ENCODE data around the gene SECISBP2L.

SECISBP2L gene

GRCh38 chr15:48967336-48967735, 78.9 kb downstream of the SECISBP2L start:
- TF ChIP-seq CTCF (IDR thresholded peaks at IDR 0.05; ENCODE audit: low read depth, low read length) = no peak
- H3K4me3 ChIP-seq (replicated peaks in 1 of 2; ENCODE audit: low read depth in 2 of 2, low read length in 2 of 2) = no peak overlapping the region
- no peak for DNase-seq (ENCODE audit: low read depth in 2 of 2)

DNA sequence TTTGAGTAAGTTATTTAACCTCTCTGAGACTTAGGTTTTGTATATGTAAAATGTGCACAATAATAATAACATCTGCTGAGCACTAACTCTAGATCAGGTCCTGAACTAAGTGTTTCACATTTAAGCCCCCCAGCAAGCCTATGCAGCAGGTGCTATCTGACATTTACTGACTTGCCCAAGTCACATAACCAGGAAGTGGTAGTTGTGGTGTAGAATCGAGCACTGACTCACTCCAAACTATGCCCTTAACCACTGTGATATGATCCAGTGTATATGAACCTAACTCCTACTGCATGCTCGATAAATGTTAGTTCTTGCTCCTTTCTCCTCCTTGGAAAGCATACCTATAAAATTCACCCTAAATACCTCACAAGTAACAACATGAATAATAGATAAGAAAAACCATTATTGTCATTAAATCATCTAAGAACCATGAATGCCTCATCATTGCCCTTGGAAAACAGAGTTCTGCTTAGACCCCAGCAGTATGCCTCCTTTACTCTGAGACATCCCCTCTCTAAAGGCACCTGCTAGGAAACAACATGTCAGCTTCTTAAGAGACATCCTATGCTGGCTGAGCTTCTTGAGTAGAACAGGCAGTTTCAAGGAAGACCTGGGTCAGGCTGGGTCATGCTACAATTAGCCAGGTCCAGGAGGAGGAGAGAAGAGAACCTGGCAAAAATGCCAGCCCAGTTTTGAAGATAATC, 79.5 kb downstream of the SECISBP2L start:
- H3K4me3 ChIP-seq (replicated peaks in 1 of 2; ENCODE audit: low read depth in 2 of 2, low read length in 2 of 2) = no peak overlapping the region
- no peak for TF ChIP-seq CTCF (IDR thresholded peaks at IDR 0.05; ENCODE audit: low read depth, low read length)
- DNase-seq (ENCODE audit: low read depth in 2 of 2) = peak in 1 of 2 donors; percentile 57

DNA sequence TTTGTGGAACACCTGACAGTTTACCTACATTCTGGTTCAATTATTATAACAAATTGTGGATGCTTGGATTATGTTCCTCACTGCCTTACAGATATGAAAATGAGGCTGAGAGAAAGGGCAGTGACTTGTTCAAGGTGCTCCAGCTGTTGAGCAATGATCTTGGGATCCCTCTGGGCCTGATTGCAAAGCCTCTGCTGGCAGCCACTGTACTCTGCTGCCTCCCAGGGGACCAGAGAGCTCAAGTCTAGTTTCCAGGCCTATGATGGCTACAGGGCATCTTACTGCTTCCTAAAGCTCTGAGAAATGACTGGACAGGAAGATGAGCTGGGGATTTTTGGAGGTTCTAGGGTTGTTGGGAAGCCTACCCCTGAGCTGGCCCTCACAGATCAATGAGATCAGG, 80.3 kb downstream of the SECISBP2L start:
- H3K4me3 ChIP-seq (replicated peaks in 1 of 2; ENCODE audit: low read depth in 2 of 2, low read length in 2 of 2) = no peak overlapping the region
- peak; percentile 70 to 88 for DNase-seq (ENCODE audit: low read depth in 2 of 2)
- TF ChIP-seq CTCF (IDR thresholded peaks at IDR 0.05; ENCODE audit: low read depth, low read length) = peak; percentile 19

- no peak overlapping the region for H3K4me3 ChIP-seq (replicated peaks in 1 of 2; ENCODE audit: low read depth in 2 of 2, low read length in 2 of 2)
- DNase-seq (ENCODE audit: low read depth in 2 of 2) = no peak
- no peak for TF ChIP-seq CTCF (IDR thresholded peaks at IDR 0.05; ENCODE audit: low read depth, low read length)
Measured at GRCh38 chr15:48964898-48965297, 81.3 kb downstream of the SECISBP2L start.

DNA sequence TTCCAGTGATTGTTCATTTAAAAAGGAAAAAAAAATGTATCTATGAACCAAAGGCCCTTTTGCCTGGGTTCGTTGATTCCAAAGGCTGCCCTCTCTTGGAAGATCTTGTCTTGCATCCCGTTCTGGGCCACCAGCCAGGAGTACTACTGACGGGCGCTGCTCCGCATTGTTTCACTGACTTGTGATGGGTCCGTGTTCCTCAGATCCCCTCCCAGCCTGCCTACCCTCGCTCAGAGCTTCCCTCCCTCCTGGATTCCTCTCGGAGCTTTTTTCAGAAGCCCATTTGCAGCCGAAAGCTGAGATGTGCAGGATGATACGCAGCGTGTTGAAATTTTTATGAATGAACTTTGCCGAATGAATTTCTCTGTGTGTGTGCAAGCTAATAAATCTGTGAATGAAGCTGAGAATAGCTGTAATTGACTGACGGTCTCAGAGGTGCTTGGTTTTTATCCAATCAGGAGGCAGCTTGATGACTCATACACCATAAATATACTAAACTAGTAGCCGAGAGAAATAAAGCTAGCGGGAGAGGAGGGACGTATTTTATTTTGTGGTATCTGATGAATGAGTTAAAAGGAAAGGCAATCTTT, 82.6 kb downstream of the SECISBP2L start, which contains the start of gene SHC4:
TSS of gene SHC4 (minus strand) at position 396 of the 590 bp plus-strand sequence. CDS start 904 bp downstream, outside the sequence.
- peak within 1 kb of the TSS; percentile 61 to 63 for H3K4me3 ChIP-seq (replicated peaks in 1 of 2; ENCODE audit: low read depth in 2 of 2, low read length in 2 of 2)
- peak; percentile 82 to 84 for DNase-seq (ENCODE audit: low read depth in 2 of 2)
- peak; percentile 41 for TF ChIP-seq CTCF (IDR thresholded peaks at IDR 0.05; ENCODE audit: low read depth, low read length)

- TF ChIP-seq CTCF (IDR thresholded peaks at IDR 0.05; ENCODE audit: low read depth, low read length) = no peak
- peak overlapping the region; percentile 61 to 63 for H3K4me3 ChIP-seq (replicated peaks in 1 of 2; ENCODE audit: low read depth in 2 of 2, low read length in 2 of 2)
- DNase-seq (ENCODE audit: low read depth in 2 of 2) = peak; percentile 36 to 56
Measured at GRCh38 chr15:48962662-48963523, 83.4 kb downstream of the SECISBP2L start.

Measured in cardiac fibroblast (primary cell).